Embryonic facial prominence (tissue), 1 donor: ENCODE measurements around the gene ADGRA3.

Experiments used
- DNase-seq: peaks from one replicate; pipeline ENCODE4 v3.0.0-alpha.2; 2016; ENCODE audit errors: extremely low spot score

Gene ADGRA3

DNA sequence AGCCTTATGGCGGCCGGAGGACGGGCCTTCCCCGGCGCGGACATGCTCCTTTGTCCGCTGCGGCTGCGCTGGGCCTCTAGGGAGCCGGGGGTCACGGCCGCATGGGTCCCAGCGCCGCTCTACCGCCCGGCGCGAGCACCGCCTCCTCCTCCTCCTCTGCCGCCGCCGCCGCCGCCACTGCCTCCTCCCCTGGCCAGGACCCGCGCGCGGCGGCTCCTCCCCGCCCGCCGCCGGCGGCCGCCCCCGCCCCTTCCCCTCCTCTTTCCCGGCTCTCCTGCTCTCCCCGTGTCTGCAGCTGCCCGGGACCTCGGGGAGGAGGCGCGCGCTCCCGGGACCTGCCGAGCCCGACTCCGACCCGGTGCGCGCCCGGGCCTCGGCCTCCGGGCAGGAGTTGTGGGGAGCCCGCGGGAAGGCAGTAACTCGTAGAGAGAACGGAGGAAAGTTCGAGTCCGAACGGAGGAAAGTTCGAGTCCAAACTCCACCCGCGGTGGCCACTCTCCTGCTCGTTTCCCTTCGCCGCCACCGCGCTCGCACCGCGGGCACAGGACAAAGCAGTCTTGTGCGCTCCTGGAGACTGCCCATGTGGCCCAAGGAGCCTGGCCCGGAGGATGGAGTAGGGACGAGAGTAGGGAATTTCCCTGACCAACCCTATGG, at the start of gene ADGRA3:
TSS of gene ADGRA3 (minus strand) at position 179 of the 654 bp plus-strand sequence. CDS start 282 bp downstream, outside the sequence.
- peak; percentile 46 for DNase-seq

GRCh38 chr4:22556495-22556894, 40.6 kb upstream of the ADGRA3 start:
- DNase-seq = no peak

DNA sequence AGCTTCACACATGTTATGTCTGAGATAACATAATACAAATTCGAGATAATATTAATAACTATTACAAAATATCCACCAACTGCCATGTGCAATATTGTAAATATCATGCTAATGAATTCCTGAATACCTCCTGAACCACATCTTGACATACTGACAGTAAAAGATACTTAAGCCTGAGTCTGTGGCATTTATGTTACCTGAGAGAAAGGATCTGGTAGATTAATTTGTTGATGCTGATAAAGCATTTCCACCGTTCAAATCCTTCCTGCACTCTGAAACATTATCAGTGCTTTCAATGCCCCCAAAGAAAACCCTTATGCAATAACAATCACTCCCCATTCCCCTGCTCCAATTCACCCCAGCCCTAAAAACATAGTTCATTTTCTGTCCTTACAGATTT, 38.8 kb upstream of the ADGRA3 start:
- DNase-seq = no peak

DNA sequence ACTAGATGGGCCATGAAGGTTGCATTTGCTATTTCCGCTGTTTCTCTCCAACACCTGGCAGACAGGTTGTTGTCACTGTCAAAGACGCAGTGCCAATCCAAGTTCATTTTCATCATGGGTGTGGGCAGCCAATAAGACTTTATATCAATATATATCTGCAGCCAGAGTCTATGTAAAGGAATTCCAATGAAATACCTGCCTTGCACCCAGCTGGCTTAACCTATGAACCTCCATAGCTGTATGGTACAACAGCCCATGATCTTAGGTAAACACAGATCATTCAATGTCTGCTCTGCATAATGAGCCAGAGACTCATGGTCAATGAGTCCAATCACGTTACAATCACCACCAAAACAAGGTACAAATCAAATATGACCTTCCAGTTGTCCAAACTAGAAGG, 37.7 kb upstream of the ADGRA3 start:
- DNase-seq = no peak

DNA sequence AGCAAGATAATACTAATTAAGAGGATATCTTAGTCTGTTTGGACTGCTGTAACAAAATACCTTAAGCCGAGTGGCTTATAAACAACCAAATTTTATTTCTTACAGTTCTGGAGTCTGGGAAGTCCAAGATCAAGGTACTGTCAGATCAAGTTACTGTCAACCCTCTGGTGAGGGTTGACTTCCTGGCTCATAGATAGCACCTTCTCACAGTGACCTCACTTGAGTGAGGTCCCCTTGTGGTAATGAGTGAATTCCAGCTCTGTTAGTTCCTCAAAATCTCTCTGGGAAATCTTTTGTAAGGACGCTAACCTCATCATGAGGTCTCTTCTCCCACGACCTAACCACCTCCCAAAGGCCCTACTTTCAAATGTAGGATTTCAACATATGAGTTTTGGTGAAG, 36.9 kb upstream of the ADGRA3 start:
- no peak for DNase-seq

- DNase-seq = no peak
Observed at GRCh38 chr4:22551550-22551949, 35.7 kb upstream of the ADGRA3 start.

- no peak for DNase-seq
Observed at GRCh38 chr4:22546299-22546698, 30.4 kb upstream of the ADGRA3 start.

DNA sequence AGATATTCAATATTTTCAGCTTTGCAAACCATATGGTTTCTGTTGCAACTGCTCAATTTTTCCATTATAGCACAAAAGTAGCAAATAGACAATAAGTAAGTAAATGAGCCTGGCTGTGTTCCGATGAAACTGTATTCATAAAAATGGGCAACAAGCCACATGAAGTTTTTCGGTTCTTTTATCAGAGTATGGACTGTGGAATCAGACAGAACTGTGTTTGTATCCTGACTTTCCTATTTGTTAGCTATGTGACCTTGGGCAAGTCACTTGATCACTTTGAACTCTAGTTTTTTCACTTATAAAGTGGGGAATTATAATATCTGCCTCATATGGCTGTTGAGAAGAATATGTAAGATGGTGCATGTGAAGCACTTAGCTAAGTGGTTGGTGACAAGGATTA, 23.4 kb upstream of the ADGRA3 start:
- DNase-seq = no peak

GRCh38 chr4:22537864-22538263, 22.0 kb upstream of the ADGRA3 start:
- DNase-seq = no peak

DNA sequence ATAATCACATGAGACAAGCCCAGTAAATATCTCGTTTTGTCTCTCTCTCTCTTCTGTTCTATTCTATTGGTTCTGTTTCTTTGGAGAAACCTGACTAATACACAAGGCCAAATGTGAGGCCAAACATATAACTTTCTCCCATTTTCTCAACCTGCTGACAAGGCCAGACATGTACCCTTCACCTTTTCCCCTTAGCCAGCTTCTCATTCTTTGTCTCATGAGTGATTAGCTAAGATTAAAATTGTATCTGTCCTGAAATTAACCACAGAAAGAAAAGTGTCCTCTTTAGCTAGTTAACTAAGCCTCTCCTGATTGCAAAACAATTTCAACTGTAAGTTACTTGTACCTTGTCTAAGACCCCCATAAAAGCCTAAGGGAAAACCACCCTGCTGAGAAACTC, 18.5 kb upstream of the ADGRA3 start:
- no peak for DNase-seq

GRCh38 chr4:22532896-22533295, 17.0 kb upstream of the ADGRA3 start:
- DNase-seq = no peak

DNA sequence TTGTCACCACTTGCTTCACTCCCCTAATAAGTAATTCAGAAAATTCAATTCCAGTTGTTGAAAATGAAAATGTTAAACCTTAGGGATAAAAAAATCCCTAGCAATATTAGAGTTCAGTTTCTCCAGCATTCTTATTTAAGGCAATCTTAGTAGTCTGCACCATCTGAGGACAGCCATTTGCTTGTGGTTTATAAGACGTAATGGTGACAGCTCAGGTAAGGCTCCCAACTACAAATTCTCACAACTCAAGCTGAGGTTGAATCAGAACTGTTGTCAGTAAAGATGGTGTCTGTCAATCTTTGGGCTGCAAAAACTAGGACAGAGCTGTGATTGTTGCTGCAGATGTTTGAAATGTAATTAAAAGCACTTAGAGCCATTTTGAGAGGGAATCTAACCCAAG, 16.3 kb upstream of the ADGRA3 start:
- DNase-seq = no peak

- DNase-seq = no peak
Observed at GRCh38 chr4:22531311-22532019, 15.6 kb upstream of the ADGRA3 start.

DNA sequence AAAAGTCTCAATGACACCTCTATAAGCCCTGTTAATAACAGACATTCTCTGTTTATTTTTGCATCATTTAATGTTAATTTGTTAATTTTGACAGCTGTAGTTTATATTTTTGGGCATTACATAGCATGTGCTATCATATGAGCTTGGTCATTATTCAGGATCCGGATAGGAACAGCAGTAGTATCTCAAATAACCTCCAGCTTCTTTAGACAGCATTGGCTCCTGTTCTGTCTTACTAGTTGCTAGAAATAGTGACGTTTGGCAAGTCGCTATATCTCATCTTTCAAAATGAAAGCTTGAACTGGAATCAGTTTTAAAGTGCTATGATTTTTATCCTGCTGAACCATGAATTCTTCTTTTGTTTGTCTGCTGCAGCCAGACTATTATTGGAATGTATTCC, 9.0 kb upstream of the ADGRA3 start:
- no peak for DNase-seq

DNA sequence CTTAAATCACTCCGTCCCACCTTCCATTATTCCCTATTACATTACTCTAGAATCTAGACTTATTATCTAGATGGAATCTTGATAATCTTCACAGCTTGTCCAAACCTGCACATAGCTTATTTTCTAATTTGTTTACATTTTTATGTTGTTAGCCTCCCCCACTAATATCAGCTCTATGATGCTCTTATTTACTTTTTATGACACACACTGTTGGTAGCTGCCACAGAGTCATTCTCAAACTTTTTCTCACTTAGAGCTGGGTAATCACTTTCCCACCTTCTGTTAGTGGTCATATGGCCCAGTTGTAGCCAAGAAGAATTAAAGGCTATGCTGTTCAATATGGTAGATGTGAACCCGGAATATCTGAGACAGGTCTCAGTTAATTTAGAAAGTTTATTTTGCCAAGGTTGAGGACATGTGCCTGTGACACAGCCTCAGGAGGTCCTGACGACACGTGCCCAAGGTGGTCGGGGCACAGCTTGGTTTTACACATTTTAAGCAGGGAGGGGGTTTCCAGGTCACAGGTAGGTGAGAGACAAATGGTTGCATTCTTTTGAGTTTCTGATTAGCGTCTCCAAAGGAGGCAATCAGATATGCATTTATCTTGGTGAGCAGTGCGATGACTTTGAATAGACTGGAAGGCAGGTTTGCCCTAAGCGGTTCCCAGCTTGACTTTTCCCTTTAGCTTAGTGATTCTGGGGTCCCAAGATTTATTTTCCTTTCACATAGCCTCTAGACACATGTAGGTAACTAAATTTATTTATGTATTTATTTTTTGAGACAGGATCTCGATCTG, 7.0 kb upstream of the ADGRA3 start:
- DNase-seq = no peak

DNA sequence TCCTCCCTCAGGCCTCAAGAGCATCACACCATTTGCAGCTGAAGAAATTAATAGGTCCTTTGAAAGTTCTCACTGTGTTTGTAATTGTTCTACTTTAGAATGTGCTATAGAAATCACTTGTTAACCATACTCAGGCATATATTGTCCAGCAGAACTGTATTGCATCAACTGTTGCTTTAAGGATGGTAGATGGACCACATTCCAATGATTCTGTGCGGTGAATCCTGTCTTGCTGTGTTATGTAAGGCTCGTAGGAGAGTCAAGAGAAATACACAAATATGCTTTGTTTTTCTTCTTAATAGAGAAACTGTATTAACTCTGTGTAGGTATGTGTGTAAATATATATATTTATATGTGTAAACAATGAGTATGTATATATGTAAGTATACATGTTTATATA, 6.3 kb upstream of the ADGRA3 start:
- DNase-seq = no peak

GRCh38 chr4:22521240-22521639, 5.4 kb upstream of the ADGRA3 start:
- DNase-seq = no peak

DNA sequence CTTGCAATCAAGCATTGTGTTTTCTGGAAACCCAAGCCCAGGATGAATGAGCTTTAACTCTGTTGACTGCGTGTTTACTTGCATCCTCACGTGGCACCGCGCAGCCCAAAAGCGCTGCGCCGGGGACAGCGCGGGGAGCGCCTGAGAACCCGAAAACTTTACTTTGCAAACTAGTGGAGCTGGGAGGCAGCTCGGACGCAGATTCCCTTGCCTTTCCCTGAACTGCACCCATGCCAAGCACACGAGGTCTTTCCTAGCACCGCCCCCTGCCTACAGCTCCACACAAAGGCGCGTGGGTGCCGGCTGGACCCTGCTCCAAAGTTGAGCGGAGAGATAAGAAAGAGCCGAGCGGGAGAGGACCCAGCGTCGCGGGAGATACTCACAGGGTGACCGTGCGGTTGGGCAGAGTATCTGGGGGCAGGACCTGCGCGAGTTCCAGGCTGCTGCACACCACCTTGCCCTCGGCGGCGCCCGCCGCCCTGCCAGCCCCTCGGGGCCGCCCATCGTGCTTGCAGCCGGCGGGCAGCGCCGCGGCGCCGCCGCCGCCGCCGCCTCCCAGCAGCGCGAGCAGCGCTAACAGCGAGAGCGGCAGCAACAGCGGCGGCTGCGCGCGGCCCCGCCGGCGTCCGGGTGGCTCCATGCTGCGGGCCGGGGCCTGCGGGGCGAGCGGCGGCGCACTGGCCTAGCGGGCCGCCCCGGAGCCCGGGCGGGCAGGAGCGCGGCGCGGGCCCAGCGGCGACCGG, 550 bp downstream of the ADGRA3 start:
- DNase-seq = no peak

DNA sequence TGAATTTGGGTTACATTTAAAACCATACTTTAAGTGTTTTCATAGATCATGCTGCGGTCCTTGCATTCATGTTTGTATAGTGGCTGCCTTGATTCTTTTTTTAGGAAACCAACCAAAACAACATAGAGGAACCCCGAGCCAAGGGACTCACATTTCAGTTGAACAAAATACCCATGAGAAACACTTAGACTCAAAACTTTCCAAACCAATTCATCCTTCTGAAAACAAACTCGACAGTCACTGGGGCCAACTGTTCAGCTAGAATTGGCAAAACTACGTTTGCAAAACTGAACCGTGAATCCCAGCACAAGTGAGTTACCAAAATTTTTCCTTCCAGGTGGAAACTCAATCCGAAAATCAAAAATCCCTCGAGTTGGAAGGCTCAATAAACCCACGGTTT, 1.4 kb downstream of the ADGRA3 start:
- peak; percentile 42 for DNase-seq

GRCh38 chr4:22514001-22514400, 1.9 kb downstream of the ADGRA3 start:
- DNase-seq = no peak

GRCh38 chr4:22512306-22512705, 3.6 kb downstream of the ADGRA3 start:
- DNase-seq = no peak

GRCh38 chr4:22510750-22511149, 5.1 kb downstream of the ADGRA3 start:
- DNase-seq = no peak
